Measurements from ENCODE around the gene UBE2C. TPM values are rescaled to one million over a fixed set of nuclear protein-coding genes. Genes with fewer than 3 reads are reported as not detected.

UBE2C gene
- total RNA-seq, 1 experiment from 2014 or later, result 249 TPM

- Histone ChIP-seq H3K4me1 (ENCODE audit: insufficient read depth, low read length, poor library complexity, severe bottlenecking) (no peaks in the 10 kb centered on the region), H3K4me3 (ENCODE audit: low read depth, low read length, poor library complexity, severe bottlenecking) (no peak overlapping the region), H3K36me3 (ENCODE audit: insufficient read depth, low read length, poor library complexity, severe bottlenecking) (no peaks in the 10 kb centered on the region), H3K9me3 (ENCODE audit: low read depth, low read length, poor library complexity, severe bottlenecking) (no peaks in the 10 kb centered on the region), H3K27me3 (replicated peaks; ENCODE audit: insufficient read depth, low read depth, low read length, poor library complexity) (no peaks in the 10 kb centered on the region), H3K27ac (ENCODE audit: low read depth, low read length, poor library complexity, severe bottlenecking) (no peak overlapping the region)
- no peak for TF ChIP-seq EZH2 (IDR thresholded peaks at IDR 0.05; ENCODE audit: borderline replicate concordance, low read depth, low read length, poor library complexity, severe bottlenecking)
- TF ChIP-seq, protein P1, sequence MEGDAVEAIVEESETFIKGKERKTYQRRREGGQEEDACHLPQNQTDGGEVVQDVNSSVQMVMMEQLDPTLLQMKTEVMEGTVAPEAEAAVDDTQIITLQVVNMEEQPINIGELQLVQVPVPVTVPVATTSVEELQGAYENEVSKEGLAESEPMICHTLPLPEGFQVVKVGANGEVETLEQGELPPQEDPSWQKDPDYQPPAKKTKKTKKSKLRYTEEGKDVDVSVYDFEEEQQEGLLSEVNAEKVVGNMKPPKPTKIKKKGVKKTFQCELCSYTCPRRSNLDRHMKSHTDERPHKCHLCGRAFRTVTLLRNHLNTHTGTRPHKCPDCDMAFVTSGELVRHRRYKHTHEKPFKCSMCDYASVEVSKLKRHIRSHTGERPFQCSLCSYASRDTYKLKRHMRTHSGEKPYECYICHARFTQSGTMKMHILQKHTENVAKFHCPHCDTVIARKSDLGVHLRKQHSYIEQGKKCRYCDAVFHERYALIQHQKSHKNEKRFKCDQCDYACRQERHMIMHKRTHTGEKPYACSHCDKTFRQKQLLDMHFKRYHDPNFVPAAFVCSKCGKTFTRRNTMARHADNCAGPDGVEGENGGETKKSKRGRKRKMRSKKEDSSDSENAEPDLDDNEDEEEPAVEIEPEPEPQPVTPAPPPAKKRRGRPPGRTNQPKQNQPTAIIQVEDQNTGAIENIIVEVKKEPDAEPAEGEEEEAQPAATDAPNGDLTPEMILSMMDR (conservative IDR thresholded peaks at IDR 0.05; ENCODE audit: low read depth, low read length), result peak; percentile 67
- intact Hi-C loops (cut with micrococcal nuclease; ENCODE audit: unreplicated experiment), result loop anchor here (5.0 kb wide), 1 partner anchor 133 kb away; no protein-coding TSS in a partner anchor
- peak; percentile 60 for DNase-seq (ENCODE audit: low spot score)
- ChIA-PET CTCF (no interaction called here), POLR2A (ENCODE audit: low non-redundant PET) (no interaction called here)
- no TSS peak for BruUV-seq (replicated peaks)
Observed at GRCh38 chr20:45823949-45824835, 11.7 kb downstream of the UBE2C start.

DNA sequence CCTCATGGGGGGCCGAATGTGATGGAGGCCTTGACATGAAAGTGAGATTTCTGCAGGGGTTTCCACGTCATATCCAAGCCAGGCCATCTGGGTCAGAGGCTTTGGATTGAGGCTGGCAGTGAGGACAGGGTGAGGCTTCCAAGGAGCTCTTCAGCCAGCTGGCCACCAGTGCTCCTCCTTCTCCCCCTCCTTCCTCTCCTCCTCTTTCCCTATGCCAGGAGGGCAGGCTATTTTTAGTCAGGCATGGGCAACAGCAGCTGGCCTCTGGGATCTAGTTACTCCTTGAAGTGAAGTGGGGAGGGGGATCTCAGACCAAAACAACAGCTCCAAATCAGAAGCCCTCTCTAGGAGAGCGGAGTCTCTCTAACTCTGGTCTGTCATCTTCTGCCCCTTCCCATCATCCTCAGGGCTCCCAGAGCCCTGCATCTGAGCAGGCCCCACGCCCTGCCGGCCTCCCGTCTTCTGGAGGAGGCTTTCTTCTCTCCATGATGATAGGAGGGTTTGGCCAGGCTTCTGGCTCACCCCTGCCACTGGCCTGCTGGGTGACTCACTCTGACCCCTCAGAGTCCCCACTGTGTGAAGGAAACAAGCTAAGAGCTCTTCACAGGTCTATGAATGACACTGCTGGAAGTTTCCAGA is 14.1 kb downstream of the UBE2C start:
- CTCF ChIA-PET, result no interaction called here
- POLR2A ChIA-PET (ENCODE audit: low non-redundant PET), result no interaction called here
- no peaks in the 10 kb centered on the region for H3K4me1 ChIP-seq (ENCODE audit: insufficient read depth, low read length, poor library complexity, severe bottlenecking)
- TF ChIP-seq, protein P1 (conservative IDR thresholded peaks at IDR 0.05; ENCODE audit: low read depth, low read length), result no peak
- TF ChIP-seq EZH2 (IDR thresholded peaks at IDR 0.05; ENCODE audit: borderline replicate concordance, low read depth, low read length, poor library complexity, severe bottlenecking), result no peak
- no peak overlapping the region for H3K4me3 ChIP-seq (ENCODE audit: low read depth, low read length, poor library complexity, severe bottlenecking)
- no peaks in the 10 kb centered on the region for H3K9me3 ChIP-seq (ENCODE audit: low read depth, low read length, poor library complexity, severe bottlenecking)
- no peaks in the 10 kb centered on the region for H3K27me3 ChIP-seq (replicated peaks; ENCODE audit: insufficient read depth, low read depth, low read length, poor library complexity)
- intact Hi-C loops (cut with micrococcal nuclease; ENCODE audit: unreplicated experiment), result no loop called here
- H3K27ac ChIP-seq (ENCODE audit: low read depth, low read length, poor library complexity, severe bottlenecking), result no peak overlapping the region
- DNase-seq (ENCODE audit: low spot score), result no peak
- no peaks in the 10 kb centered on the region for H3K36me3 ChIP-seq (ENCODE audit: insufficient read depth, low read length, poor library complexity, severe bottlenecking)
- no TSS peak for BruUV-seq (replicated peaks)

DNA sequence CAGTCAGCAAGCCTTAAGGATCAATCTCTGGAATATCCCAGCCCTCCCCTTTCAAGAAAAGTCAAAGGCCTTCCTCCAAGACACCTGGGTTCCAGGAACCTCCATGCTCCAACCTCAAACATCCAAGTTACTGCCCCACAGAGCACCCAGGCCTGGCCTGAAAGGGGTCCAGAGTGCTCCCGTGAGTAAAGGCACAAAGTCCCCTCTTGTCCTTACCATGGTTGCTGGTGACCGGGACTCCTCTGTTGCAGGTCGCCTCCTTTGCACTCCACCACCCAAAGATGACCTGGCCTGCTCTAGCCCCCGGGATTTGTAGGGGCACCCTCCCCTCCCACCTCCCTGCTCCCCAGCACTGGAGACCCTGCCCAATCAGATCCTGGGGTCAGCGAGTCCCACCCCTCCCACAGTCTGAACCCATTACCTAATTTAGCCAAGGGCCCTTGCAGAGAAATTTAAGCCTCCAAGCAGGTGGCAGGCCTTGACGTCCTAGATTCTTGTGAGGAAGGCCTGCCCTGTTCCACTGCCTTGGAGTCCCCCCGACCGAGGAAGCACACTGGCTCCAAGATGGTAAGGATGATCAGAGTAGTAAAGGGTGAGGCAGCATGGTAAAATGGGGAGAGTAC is 14.7 kb downstream of the UBE2C start, which contains the start of gene TNNC2:
Gene TNNC2 (minus strand): TSS at position 283 of the 623 bp plus-strand sequence. CDS start 64 bp downstream, at position 219.
- H3K36me3 ChIP-seq (ENCODE audit: insufficient read depth, low read length, poor library complexity, severe bottlenecking), result no peaks in the 10 kb centered on the region
- BruUV-seq (replicated peaks), result no TSS peak
- TF ChIP-seq, protein P1 (conservative IDR thresholded peaks at IDR 0.05; ENCODE audit: low read depth, low read length), result no peak
- TF ChIP-seq EZH2 (IDR thresholded peaks at IDR 0.05; ENCODE audit: borderline replicate concordance, low read depth, low read length, poor library complexity, severe bottlenecking), result no peak
- H3K4me1 ChIP-seq (ENCODE audit: insufficient read depth, low read length, poor library complexity, severe bottlenecking), result no peaks in the 10 kb centered on the region
- intact Hi-C loops (cut with micrococcal nuclease; ENCODE audit: unreplicated experiment), result no loop called here
- no peaks in the 10 kb centered on the region for H3K27me3 ChIP-seq (replicated peaks; ENCODE audit: insufficient read depth, low read depth, low read length, poor library complexity)
- CTCF ChIA-PET, result no interaction called here
- H3K4me3 ChIP-seq (ENCODE audit: low read depth, low read length, poor library complexity, severe bottlenecking), result no peak within 1 kb of the TSS
- no peaks in the 10 kb centered on the region for H3K9me3 ChIP-seq (ENCODE audit: low read depth, low read length, poor library complexity, severe bottlenecking)
- no peak within 1 kb of the TSS for H3K27ac ChIP-seq (ENCODE audit: low read depth, low read length, poor library complexity, severe bottlenecking)
- no peak for DNase-seq (ENCODE audit: low spot score)
- POLR2A ChIA-PET (ENCODE audit: low non-redundant PET), result no interaction called here

Measured in A673 (cell line).